ENCODE measurements around the gene IL33.

- no peak for TF ChIP-seq JUN (IDR thresholded peaks at IDR 0.05; ENCODE audit: low read depth, low read length)
- no peak for TF ChIP-seq EP300 (IDR thresholded peaks at IDR 0.05; ENCODE audit: borderline replicate concordance in 1 of 2, low read depth in 2 of 2, low read length in 2 of 2)
Observed at GRCh38 chr9:6215562-6215961, at the start of gene IL33.
